GM23248 (cell line): ENCODE measurements around the gene RASA3.

Source experiments
- EZH2 ChIP-seq: fragments of 200-600 bp; sonication (generic); IDR thresholded peaks from 2 replicates; pipeline ENCODE4 v1.6.1; 2018; ENCODE audit warnings: antibody characterized with exemption, mild to moderate bottlenecking; ENCODE audit not compliant: insufficient read depth, poor library complexity, severe bottlenecking
- EZH2phosphoT487 ChIP-seq: fragments of 200-600 bp; sonication (generic); IDR thresholded peaks from 2 replicates; pipeline ENCODE4 v1.6.1; 2018; ENCODE audit warnings: antibody characterized with exemption, moderate library complexity, mild to moderate bottlenecking, low read depth; ENCODE audit not compliant: insufficient read depth

GRCh38 chr13:114007566-114007965 is 124.9 kb downstream of the RASA3 start:
- TF ChIP-seq EZH2 = no peak
- TF ChIP-seq EZH2phosphoT487 = no peak
